HG02588 (cell line): ENCODE results near the gene KRTAP12-2.
"Not testable (repeated sequence)": the region's sequence is repeated elsewhere in the genome, so short reads cannot be mapped to it uniquely, and the experiment has no call there.

ENCODE experiments used
- ATAC-seq: cut with Tn5 transposase; IDR thresholded peaks from one replicate; pipeline ENCODE4 v1.9.1; 2021; ENCODE audit warnings: mild to moderate bottlenecking, moderate library complexity; ENCODE audit not compliant: unreplicated experiment

The KRTAP12-2 gene

DNA sequence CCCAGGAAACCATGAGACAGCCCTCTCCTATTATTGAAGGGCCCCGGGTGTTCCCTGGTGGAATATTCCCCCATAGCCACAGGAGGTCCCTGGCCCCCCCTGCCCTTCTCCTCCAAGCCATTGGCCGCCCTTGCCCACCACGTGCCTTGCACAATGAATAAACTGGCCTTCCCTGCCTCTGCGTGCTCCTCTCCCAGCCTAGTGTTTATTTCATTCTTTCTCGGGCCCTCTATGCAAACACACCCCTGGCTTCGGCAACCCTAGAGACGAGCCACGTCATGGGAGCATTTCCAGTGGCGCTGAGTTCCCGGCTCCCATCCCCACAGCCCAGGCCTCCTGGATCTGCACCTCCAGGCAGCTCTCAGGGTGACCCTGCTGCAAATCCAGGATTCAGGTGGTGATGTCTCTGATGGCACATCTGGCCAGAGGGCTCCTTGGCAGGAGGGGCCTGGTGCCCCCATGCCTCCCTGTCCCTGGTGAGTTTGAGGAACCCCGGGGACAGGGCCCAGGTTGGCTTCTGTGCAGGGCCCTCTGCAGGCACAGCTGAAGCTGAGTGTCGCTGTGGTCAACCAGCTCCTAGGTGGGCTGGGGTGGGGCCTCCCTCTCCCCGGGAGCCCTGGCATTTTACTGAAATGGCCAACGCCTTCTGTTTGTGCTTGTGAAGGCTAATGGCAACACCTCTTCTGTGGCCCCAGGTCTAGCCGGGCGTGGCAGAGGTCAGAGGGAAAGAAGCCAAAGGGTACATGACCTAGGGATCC, 36.4 kb upstream of the KRTAP12-2 start:
- no peak for ATAC-seq

DNA sequence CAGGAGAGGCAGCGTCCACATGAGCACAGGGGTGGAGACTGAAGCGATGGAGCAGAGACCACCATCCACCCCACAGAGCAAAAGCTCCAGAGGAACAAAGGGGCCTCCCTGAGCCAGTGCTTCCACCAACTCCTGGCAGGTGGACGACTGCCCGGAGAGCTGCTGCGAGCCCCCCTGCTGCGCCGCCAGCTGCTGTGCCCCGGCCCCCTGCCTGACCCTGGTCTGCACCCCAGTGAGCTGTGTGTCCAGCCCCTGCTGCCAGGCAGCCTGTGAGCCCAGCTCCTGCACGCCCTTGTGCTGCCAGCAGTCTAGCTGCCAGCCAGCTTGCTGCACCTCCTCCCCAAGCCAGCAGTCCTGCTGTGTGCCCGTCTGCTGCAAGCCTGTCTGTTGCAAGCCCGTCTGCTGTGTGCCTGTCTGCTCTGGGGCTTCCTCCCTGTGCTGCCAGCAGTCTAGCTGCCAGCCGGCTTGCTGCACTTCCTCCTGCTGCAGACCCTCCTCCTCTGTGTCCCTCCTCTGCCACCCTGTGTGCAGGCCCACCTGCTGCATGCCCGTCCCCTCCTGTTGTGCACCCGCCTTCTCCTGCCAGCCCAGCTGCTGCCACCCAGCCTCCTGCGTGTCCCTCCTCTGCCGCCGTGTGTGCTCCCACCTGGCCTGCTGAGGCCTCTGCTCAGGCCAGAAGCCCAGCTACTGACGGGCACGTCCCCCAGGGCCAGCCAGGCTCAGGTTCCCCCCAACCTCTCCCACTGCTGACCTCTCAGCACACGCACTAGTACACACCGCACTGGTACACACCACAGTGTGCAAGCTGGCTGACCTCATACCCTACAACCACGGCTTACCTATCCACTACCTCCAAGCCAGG, 35.6 kb upstream of the KRTAP12-2 start:
- ATAC-seq: no peak

DNA sequence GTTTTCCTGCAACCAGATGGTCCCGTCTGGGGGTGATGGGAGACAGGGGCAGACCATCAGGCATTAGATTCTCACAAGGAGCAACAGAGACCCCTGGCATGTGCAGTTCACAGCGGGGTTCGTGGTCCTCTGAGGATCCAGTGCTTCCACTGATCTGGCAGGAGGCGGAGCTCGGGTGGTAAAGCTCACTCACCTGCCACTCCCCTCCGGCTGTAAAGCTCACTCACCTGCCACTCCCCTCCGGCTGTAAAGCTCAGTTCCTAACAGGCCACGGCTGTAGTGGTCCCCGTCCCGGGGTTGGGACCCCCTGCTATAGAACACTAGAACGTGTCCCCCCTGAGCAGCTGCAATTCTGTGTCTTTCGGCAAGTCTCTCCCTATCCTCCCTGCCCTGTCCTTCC, 34.8 kb upstream of the KRTAP12-2 start:
- ATAC-seq: no peak

DNA sequence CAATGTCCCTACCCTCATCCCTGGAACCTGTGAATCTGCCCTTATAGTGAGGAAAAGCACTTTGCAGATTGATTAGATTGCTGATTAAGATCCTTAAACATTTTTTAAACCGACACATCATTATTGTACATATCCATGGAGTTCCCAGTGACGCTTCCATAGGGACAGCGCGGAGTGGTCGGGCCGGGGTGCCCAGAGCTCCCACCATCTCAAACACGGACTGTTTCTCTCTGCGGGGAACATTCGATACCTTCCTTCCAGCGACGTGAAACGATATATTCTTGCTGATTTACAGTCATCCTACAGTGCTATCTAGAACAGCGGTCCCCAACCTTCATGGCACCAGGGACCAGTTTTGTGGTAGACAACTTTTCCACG, 34.3 kb upstream of the KRTAP12-2 start:
- ATAC-seq: no peak

DNA sequence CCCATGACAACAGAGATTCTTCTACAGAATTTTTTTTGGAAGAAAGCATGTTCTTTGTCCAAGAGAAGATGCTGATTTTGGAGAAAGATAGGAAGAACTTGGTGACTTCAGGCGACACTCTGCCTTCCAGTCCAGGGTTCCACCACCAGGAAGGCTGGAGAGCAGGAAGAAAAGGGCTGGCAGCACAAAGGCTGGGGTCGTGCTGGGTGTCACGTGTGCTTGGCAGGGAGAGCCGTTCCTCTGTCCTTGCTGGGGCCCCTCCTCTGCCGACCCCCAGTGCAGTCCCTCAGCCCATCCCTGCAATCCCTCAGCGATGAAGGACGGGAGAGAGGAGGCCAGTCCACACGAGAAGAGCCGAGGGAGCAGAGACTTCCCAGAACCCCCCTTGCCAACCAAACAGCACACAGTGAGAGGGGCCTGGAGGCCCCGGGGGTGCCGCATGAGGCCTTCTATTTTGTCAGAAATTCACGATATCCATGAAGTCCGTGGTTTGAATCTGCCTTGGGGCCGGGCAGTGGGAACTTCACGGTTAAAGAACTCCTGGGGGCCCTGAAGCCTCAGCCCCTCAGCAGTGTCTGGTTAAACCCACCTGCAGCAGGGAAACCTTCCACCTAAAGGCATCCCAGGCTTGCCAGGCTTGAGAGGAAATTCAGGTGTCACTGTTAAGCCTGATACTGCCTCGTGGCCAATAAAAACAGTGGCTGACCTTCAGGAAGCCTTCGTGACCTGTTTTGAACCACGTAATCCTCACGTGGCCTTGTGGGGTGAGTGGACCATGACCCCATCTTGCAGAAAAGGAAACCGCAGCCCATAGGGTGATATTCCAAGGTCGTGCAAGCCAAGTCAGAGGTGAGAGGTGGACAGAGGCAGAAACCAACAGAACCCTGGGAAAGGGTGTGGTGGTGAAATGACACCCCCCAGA, 33.6 kb upstream of the KRTAP12-2 start:
- no peak for ATAC-seq

DNA sequence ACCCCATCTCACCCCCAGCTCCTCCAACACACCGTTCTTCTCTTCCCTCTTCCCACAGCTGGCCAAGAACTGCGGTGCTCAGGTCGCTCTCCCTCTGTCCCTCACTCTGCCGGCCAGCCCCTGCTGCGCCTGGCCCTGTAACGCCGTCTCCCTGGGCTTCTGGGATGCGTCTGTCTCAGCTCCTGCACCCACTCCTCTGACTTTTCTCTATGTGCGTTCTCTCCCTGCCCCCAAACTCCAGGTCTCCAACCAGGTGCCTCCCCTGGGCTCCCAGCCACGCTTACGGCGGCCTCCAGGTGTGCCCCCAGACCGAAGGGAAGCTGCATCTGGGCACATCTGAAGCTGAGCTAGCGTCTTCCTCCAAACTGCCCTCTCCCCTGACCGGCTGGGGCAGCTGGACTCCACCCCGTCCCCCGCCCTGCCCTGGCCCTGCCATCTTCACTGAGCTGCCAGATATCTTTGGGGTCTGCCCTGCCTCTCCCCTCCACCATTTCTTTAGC, 32.8 kb upstream of the KRTAP12-2 start:
- ATAC-seq: no peak

DNA sequence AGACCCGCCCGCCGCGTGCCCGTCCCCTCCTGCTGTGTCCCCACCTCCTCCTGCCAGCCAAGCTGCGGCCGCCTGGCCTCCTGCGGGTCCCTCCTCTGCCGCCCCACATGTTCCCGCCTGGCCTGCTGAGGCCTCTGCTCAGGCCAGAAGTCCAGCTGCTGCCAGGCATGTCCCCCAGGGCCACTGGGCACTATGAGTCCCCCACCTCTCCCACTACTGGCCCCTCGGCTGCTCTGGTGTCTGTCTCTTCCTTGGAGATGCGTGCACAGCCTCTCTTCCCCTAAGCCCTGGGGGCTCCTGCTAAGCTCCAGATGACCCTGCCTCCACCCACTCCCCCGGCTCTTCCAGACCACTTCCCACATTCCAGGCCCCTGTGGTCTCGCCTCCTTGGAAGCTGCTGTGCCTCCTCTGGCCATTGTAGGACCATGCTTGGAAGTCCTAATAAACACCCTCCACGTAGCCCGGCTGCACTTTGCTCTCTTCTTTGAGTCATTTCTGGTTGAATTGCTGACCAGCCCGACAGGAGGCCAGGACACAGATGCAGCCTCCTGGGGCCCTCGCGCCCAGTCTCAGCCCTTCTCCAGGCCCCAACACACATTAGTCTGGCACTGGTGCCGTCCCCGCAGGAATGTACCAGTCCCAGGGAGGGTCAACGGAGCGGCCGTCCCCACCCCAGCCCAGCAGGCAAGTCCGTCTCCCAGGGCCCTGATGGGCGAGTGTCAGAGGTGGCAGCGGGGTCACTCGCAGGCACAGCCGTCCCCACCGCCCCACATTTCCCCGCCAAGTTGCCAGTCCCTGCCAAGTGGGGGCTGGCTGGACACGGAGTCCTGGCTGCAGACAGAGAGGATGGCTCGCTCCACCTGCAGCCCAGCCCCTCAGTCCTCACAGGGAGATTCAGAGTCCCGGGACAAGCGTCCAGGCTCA, 31.3 kb upstream of the KRTAP12-2 start:
- ATAC-seq: no peak

DNA sequence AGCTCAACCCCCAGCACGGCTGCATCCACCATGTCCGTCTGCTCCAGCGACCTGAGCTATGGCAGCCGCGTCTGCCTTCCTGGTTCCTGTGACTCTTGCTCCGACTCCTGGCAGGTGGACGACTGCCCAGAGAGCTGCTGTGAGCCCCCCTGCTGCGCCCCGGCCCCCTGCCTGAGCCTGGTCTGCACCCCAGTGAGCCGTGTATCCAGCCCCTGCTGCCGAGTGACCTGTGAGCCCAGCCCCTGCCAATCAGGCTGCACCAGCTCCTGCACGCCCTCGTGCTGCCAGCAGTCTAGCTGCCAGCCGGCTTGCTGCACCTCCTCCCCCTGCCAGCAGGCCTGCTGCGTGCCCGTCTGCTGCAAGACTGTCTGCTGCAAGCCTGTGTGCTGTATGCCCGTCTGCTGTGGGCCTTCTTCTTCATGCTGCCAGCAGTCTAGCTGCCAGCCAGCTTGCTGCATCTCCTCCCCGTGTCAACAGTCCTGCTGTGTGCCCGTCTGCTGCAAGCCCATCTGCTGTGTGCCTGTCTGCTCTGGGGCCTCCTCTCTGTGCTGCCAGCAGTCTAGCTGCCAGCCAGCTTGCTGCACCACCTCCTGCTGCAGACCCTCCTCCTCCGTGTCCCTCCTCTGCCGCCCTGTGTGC, 30.6 kb upstream of the KRTAP12-2 start, which contains the start of gene KRTAP10-12:
TSS of gene KRTAP10-12 (plus strand) at position 1 of the 639 bp plus-strand sequence. CDS start at position 31, 30 bp downstream.
- ATAC-seq: not testable (repeated sequence)

DNA sequence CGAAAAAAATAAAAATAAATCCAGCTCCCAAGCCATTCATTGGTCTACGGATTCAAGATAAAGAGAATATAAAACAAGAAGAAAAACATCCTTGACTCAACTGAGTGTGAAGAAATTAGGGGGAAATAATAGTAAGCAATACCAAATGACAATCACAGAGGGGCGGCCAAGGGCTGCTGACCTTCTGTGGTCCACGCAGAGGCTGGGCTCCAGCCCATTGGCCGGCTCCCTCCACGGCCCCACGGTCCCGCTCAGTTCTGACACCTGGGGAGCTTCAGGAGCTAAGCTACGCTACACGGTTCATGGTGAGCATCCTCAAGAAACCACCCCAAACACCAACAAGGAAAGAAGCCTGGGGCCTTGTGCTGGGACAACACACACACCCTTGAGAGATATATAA, 29.8 kb upstream of the KRTAP12-2 start:
- ATAC-seq: no peak

DNA sequence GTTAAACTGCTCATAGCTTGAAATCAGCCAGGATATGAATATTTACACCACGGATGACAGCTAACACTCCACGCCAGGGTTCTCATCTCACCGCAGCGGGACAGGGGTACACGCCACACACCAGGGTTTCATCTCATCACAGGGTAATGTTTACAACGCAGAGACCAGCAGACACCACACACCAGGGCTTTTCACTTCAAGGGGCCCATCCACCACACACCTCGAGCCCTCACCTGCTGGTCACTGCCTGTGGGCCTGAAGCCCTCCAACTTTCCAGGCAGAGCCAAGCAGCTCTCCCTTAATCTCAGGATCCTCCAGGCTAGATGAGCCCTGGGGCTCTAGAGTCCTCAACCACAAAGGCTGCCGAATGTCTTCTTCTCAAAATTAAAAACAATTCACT, 28.9 kb upstream of the KRTAP12-2 start:
- ATAC-seq: no peak

DNA sequence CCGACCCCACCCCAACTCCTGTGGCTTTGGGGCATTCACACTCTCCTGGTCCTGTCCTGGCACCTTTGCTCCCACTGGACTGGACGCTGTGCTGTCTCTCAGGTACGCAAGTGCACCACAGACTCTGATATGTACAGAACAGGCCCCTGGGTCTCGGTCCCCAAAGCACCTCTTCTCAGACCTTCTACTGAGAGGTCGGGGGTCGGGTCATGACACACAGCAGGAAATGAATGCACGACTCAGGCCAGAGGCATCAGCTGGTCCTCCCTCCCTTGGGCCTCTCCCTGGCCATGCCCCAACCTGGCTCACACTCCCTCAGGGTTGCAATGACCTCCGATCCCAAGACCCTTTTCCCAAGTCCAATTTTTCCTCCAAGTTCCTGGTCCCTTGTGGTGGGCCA, 28.5 kb upstream of the KRTAP12-2 start:
- ATAC-seq: no peak

DNA sequence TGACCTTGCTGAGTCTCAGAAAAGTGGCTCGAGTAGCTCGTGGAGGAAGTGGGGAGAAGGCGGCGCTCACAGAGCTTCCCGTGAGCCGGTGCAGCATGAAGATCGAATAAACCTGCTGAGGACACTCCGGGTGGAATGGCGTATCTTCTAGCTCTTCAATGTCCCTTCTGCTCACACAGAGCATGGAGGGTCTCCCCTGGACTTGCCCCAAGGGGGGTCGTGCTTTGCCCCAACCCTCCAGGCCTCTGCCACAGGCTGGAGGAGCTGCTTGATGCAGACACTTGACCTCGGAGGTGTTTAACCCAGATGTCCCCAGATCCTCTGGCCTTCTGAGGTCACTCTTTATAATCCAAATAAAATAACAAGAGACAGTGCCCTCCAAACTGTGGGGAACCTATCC, 28.0 kb upstream of the KRTAP12-2 start:
- no peak for ATAC-seq

DNA sequence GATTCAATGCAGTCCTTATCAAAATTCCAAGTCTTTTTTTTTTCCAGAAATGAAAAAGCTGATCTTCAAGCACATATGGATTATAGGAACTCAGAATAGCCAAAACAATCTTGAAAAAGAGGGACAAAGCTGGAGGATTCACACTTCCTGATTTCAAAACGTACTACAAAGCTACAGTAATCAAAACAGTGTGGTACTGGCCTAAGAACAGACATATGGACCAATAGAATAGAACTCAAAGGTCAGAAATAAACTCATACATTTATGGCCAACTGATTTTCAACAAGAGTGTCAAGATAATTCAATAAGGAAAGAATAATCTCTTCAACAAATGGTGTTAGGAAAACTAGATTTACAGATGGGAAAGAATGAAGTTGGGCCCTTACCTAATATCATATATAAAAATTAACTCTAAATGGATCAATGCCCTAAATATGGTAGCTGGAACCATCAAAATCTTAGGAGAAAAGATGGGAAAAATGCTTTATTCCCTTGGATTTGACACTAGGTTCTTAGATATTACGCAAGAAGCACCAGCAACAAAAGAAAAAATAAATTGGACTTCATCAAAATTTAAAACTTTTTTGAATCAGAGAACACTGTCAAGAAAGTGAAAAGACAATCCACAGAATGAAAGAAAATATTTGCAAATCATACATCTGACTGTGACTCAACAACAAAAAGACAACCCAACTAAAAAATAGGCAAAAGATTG, 26.2 kb upstream of the KRTAP12-2 start:
- ATAC-seq: no peak

DNA sequence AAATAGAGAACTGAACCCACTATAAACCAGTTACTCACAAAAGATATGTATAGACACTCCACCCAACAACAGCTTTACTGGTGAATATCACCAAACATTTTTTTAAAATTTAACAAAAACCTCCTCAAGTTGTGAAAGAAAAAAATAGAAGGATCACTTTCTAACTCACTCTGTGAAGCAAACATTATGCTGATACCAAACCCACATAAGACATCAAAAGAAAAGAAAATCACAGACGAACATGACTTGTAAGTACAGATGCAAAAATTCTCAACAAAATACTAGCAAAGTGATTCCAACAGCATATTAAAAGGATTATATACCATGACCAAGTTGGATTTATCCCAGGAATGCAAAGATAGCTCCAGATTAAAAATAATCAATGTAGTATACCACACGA, 25.0 kb upstream of the KRTAP12-2 start:
- ATAC-seq: no peak

DNA sequence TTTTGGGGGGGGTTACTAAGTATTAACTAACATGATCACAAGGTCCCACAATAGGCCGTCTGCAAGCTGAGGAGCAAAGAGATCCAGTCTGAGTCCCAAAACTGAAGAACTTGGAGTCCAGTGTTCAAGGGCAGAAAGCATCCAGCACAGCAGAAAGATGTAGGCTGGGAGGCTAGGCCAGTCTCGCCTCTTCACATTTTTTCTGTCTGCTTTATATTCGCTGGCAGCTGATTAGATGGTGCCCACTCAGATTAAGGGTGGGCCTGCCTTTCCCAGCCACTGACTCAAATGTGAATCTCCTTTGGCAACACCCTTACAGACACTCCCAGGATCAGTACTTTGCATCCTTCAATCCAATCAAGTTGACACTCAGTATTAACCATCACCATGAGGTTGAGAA, 23.0 kb upstream of the KRTAP12-2 start:
- ATAC-seq: not testable (repeated sequence)

DNA sequence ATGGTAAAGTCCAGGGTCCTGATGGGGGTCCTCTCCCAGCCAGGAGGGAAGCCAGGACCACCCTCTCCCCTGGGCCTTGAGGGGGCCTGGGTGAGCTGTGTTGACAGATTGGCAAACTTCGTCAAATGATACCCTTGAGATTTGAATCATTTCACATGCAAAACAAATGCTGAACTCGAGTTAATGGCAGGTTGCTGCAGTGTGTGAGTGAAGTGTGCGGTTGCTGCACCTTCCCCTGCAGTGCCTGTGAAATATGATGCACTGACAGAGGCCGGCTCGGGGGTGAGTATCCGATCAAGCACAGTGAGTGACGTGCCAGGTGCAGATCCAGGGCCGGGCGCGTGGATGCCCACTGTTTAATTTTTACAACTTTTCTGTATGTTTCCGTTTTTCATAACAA, 20.9 kb upstream of the KRTAP12-2 start:
- ATAC-seq: no peak

DNA sequence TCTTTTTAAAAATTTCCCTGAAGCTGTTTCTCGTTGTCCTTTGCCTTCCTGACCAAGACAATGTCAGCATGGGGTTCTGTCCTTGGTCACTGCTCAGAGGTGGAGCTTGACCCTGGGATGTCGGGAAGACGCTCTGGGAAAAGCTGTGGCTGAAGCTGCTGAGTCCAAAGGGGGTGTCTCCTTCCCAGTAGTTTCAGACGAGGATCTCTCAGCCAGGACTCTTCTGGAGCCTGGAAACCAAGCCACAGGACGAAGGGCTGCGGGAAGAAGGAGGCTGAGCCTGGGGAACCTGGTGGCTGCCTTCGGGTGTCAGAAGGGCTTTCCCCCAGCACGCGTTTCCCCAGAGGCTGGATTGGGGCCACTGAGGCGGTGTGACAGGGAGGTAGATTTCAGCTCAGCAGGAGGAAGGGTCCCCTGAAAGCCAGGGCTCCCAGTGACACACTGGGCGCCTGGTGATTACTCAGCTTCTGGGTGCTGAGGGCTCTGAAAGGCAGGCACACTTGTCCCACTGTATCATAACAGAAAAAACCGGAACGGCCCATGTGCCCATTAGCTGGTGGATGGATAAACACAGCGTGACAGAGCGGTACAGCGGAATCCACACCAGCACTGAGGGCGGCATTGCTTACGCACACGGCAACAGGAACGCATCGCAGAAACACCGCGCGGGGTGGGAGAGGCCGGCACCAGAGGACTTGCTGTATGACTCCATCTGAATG, 20.3 kb upstream of the KRTAP12-2 start:
- ATAC-seq: no peak
